ENCODE results near the gene SMYD3.

The SMYD3 gene

DNA sequence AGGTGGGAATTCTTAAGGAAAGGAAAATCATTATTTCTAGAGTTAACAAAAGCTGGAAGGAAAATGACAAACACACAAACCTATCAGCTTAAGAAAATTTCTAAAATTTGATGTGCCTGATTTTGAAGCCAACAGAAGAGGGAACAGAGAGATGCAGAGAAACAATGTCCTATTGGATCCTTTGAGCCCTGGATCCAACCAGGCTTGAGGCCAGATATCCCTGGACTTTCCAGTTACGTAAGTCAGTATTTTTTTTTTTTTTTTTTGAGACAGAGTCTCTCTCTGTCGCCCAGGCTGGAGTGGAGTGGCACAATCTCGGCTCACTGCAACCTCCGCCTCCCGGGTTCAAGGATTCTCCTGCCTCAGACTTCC lies 703.4 kb downstream of the SMYD3 start:
- TF ChIP-seq TAF1 (IDR thresholded peaks at IDR 0.05; ENCODE audit: borderline replicate concordance, insufficient read depth, low read length): no peak
- TF ChIP-seq, protein P1, sequence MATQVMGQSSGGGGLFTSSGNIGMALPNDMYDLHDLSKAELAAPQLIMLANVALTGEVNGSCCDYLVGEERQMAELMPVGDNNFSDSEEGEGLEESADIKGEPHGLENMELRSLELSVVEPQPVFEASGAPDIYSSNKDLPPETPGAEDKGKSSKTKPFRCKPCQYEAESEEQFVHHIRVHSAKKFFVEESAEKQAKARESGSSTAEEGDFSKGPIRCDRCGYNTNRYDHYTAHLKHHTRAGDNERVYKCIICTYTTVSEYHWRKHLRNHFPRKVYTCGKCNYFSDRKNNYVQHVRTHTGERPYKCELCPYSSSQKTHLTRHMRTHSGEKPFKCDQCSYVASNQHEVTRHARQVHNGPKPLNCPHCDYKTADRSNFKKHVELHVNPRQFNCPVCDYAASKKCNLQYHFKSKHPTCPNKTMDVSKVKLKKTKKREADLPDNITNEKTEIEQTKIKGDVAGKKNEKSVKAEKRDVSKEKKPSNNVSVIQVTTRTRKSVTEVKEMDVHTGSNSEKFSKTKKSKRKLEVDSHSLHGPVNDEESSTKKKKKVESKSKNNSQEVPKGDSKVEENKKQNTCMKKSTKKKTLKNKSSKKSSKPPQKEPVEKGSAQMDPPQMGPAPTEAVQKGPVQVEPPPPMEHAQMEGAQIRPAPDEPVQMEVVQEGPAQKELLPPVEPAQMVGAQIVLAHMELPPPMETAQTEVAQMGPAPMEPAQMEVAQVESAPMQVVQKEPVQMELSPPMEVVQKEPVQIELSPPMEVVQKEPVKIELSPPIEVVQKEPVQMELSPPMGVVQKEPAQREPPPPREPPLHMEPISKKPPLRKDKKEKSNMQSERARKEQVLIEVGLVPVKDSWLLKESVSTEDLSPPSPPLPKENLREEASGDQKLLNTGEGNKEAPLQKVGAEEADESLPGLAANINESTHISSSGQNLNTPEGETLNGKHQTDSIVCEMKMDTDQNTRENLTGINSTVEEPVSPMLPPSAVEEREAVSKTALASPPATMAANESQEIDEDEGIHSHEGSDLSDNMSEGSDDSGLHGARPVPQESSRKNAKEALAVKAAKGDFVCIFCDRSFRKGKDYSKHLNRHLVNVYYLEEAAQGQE (IDR thresholded peaks at IDR 0.05; ENCODE audit: insufficient read depth in 1 of 2, low read depth in 2 of 2, low read length in 2 of 2): no peak
- no peak for TF ChIP-seq SIN3A (IDR thresholded peaks at IDR 0.05; ENCODE audit: borderline replicate concordance, insufficient read depth, low read length)

- TF ChIP-seq SIN3A (IDR thresholded peaks at IDR 0.05; ENCODE audit: borderline replicate concordance, insufficient read depth, low read length): no peak
- TF ChIP-seq FOXP2 (optimal IDR thresholded peaks at IDR 0.05; ENCODE audit: borderline replicate concordance, extremely low read depth, extremely low read length, insufficient read depth): no peak
- no peak for TF ChIP-seq TAF1 (IDR thresholded peaks at IDR 0.05; ENCODE audit: borderline replicate concordance, insufficient read depth, low read length)
- no peak for TF ChIP-seq POLR2AphosphoS5 (IDR thresholded peaks at IDR 0.05; ENCODE audit: low read depth, low read length)
- TF ChIP-seq, protein P1 (IDR thresholded peaks at IDR 0.05; ENCODE audit: insufficient read depth in 1 of 2, low read depth in 2 of 2, low read length in 2 of 2): no peak
These were observed 704.0 kb downstream of the SMYD3 start for GRCh38 chr1:245802941-245803665.

GRCh38 chr1:245800901-245801605 lies 706.0 kb downstream of the SMYD3 start:
- TF ChIP-seq, protein P1 (IDR thresholded peaks at IDR 0.05; ENCODE audit: insufficient read depth in 1 of 2, low read depth in 2 of 2, low read length in 2 of 2): no peak
- no peak for TF ChIP-seq SIN3A (IDR thresholded peaks at IDR 0.05; ENCODE audit: borderline replicate concordance, insufficient read depth, low read length)
- TF ChIP-seq FOXP2 (optimal IDR thresholded peaks at IDR 0.05; ENCODE audit: borderline replicate concordance, extremely low read depth, extremely low read length, insufficient read depth): no peak
- no peak for TF ChIP-seq TAF1 (IDR thresholded peaks at IDR 0.05; ENCODE audit: borderline replicate concordance, insufficient read depth, low read length)
- TF ChIP-seq POLR2AphosphoS5 (IDR thresholded peaks at IDR 0.05; ENCODE audit: low read depth, low read length): no peak

DNA sequence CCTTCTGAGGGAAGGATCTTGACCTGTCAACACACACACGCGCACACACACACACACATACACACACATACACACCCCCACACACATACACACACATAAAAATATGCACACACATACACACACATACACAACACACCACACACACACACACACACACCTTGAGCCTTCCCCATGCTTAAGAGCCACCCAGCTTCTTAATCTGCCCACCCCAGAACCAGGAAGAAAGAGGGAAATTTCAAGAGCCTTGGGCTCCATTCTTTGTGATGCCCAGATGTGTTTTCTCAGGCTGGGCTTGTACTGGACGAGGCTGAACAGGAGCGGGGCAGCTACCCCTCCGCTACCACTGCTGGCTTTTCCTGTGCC lies 708.7 kb downstream of the SMYD3 start:
- TF ChIP-seq FOXP2 (optimal IDR thresholded peaks at IDR 0.05; ENCODE audit: borderline replicate concordance, extremely low read depth, extremely low read length, insufficient read depth) (no peak), POLR2AphosphoS5 (IDR thresholded peaks at IDR 0.05; ENCODE audit: low read depth, low read length) (no peak)
- TF ChIP-seq, protein P1 (IDR thresholded peaks at IDR 0.05; ENCODE audit: insufficient read depth in 1 of 2, low read depth in 2 of 2, low read length in 2 of 2): no peak
